ENCODE results near the gene TNKS2.
A peak's percentile ranks its signal among the peaks of the same experiment; 100 is the strongest.
"Not testable (repeated sequence)": the region's sequence is repeated elsewhere in the genome, so short reads cannot be mapped to it uniquely, and the experiment has no call there.

TNKS2 gene

DNA sequence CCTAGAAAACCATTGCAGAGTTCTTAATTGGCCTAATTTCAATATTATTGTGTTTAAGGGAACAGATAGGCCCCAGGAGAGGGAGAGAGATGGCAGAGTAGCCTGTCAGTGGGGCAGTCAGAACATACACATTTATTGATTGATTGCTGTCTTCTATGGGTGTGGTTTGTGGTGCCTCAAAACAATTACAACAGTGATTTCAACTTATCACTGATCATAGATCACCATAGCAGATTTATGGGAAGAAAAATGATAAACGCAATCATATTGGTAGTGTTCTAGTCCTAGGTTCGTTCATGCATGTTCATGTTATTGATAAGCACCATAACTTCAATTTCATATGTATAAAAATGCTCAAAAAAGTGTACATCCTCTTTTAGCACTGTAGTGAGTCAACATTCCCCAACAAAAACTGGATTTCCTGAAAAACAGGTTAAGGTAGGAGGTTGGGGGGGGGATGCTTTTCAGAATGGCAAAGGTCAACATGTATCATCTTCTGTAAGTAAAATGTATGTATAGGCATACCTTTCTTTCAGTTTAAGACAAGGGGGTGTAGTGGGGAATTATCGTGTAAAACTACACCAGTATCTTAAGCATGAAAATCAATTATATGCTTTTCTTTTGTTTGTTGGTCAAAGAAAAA, 1.1 kb upstream of the TNKS2 start:
- no peak for DNase-seq

DNA sequence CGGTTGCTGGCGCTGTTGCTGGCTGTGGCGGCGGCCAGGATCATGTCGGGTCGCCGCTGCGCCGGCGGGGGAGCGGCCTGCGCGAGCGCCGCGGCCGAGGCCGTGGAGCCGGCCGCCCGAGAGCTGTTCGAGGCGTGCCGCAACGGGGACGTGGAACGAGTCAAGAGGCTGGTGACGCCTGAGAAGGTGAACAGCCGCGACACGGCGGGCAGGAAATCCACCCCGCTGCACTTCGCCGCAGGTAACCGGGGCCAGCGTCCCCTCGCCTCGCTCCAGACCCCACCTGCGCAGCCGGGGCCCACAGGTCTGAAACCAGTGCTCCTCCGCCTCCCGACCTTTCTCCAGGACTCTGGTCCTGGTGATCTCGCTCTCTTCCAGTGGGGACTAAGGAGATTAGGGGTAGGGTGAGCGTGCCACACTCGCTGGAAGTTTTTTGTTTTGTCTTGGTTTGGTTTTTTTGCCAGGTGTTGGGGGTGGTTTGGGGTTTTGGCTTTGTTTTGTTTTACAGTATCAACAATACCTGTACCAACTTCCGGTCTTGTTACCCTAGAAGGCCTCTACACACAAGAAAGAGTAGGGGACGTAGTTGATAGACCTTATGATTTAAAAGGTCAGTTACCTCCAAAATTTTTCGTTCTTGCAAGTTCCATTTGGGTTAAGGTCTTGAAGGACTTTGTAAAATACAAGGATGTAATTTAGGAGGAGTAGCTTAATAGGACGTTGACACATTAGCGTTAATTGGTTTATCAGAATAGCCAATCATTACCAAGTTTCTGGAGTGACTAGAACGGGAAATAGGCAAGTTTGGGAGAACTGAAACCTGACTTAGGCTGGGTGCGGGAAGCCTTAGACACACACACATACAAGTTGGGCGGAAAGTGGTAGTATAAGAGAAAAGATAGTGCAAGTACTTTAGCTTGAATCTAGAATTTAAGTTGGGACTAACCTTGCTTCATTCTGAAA, 704 bp downstream of the TNKS2 start:
- DNase-seq = peak; percentile 57

- DNase-seq = no peak
Measured at GRCh38 chr10:91799612-91799975, 1.4 kb downstream of the TNKS2 start.

GRCh38 chr10:91800182-91800581, 2.0 kb downstream of the TNKS2 start:
- DNase-seq = no peak

- no peak for DNase-seq
Measured at GRCh38 chr10:91800756-91801155, 2.5 kb downstream of the TNKS2 start.

DNA sequence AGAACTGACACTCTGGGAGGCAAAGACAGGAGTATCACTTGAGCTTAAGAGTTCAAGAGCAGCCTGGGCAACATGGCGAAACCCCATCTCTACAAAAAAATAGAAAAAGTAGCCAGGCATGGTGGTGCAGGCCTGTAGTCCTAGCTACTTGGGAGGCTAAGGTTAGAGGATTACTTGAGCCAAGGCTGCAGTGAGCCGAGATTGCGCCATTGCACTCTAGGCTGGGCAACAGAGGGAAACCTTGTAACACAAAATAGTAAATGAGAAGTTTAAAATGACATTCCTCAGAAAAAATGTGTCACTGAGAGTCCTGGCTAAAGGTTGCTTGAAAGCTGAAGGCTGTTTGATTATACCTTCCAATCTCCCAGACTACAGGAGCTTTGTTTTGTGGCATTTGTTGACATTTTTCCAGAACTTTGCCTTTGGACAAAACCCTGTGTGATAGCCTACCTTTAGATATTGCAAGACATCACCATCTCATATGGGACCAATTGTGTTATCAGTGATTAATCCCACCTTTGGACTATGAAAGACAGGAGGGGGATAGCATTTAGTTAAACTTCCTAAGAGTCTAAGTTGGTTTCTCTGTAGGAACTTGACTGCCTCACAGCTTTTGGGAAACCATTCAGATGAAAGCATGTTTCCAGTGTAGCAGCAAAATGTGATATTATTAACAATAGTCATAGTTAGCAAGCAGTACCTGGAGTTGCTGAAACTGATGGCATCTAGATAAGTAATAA, 5.3 kb downstream of the TNKS2 start:
- no peak for DNase-seq

DNA sequence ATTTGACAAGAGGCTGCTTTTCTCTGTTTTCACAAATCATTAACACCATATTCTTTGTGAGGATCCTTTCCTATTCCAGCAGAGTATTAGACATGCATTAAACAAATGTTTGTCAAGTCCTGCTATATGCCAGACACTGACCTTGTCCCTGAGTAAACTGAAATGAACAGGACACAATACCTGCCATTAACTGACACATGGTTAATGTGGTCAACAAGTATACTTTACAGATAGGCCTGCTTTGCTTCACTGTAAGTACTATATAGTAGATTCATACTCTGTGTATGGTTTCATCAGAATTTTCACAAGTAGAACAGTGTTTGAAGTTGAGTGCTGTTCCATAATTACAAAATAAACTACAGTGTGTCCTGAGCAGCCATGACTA, 5.9 kb downstream of the TNKS2 start:
- DNase-seq = no peak

DNA sequence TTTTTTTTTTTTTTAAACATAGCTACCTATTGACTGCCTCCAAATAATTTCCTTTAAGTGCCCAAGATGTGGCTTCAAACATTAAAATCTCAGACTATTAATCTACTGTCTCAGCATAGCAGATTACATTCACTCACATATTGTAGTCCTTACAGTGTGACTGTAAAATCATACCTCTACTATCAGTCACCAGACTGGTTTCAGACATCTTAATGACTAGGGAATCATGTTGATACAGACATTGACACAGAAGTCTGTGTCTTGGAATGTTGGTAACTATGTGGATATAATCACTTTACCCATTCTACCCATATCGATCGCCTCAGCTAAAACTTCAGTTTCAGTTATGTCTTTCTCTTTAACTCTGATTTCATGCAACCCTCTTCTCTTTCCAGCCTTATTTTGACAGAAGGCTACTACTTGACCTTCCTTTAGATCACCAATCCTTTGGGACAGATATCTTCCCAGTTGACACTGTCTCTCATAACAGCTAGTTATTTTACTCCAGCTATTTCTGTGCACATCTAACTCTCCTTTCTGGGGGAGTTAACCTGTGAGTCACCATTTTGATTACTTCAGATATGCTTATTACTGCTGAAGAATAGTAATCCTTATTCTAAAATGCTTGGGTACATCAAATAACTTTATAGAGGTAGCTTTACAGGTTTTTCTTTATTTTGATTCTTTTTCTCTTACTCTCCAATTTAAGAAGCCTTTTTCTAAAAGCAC, 7.0 kb downstream of the TNKS2 start:
- no peak for DNase-seq

- DNase-seq = not testable (repeated sequence)
Measured at GRCh38 chr10:91807264-91807663, 9.0 kb downstream of the TNKS2 start.

DNA sequence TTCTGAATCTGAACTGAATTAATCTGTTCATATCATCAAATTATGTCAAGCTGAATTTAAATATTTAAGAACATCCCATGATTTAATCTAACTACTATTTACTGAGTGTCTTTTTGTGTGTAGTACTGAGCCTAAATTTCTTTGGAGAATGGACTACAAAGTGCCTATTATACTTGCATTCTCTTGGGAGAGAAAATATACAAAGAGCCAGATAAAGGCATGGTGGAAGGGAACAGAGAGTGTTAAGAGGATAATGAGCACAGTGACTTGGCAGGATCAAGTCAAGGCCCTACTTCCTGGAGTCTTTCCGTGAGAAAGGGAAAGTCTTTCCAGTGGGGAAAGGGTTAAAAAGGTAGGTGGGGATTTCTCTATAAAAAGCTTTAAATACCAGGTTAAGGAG, 15.0 kb downstream of the TNKS2 start:
- DNase-seq = no peak

DNA sequence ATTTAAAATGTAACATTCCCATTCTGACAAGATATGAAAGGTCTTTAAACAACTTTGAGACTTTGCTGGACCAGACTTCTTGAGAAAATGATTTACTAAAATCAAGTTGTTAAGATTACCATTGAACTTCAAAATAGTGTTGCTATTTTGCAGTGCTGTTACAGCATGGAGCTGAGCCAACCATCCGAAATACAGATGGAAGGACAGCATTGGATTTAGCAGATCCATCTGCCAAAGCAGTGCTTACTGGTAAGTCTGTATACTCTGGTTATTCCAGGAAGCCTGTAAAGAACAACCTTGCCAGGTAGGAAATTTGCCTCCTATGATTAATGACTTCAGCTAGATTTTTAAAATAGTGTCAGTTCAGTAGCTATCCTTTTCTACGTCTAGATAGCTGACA, 18.8 kb downstream of the TNKS2 start:
- DNase-seq = no peak

- DNase-seq = no peak
Measured at GRCh38 chr10:91820144-91820543, 21.9 kb downstream of the TNKS2 start.

DNA sequence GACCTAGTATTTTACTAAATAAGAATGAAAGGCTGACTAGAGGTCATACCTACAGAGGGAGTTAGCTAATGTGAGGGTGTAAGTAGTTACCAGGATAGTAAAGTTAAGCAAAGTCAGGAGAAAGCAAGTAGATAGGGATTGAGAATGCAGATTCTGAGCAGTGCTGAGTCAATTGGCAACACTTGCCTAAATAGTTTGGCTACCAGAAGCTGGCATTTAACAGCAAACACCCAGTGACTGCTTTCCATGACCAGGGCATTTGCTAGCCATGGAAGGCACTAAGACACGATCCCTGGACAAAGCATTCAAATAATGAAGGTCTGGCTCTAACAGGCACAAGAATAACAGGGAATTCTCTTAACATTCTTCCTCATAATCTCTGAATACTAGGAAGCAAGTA, 25.9 kb downstream of the TNKS2 start:
- DNase-seq = no peak

DNA sequence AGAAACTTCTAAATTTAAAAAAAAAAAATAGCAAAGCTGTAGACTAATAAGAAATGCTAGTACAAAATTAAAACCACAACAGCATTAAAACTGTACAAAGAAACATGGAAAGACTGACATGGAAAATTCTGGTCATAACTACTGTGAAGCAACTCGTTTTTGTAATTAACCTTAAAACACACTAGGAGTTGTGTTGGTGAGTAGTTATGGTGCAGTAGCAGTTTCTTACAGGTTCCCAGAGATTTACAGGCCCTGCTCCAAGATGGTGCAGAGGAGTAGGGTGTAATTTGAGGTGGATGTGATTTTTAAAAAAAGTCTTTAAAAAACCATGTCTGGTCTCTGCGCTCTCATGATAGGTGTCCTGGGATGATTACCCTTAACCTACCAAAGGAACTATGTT, 31.0 kb downstream of the TNKS2 start:
- DNase-seq = no peak

GRCh38 chr10:91838199-91838598, 40.0 kb downstream of the TNKS2 start:
- no peak for DNase-seq

DNA sequence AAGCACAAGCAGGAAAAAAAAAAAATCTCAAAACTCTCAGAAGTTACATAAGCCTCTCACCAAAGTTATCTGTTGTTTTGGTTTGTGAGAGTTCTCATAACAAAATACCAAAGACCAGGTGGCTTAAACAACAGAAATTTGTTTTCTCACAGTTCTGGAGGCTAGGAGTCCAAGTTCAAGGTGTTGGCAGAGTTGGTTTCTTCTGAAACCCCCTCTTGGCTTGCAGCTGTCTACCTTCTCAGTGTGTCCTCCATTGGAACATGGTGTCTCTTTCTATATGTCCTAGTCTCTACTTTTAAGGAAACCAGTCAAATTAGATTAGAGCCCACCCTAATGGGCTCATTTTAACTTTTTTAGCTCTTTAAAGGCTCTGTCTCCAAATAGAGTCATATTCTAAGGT, 44.9 kb downstream of the TNKS2 start:
- no peak for DNase-seq

DNA sequence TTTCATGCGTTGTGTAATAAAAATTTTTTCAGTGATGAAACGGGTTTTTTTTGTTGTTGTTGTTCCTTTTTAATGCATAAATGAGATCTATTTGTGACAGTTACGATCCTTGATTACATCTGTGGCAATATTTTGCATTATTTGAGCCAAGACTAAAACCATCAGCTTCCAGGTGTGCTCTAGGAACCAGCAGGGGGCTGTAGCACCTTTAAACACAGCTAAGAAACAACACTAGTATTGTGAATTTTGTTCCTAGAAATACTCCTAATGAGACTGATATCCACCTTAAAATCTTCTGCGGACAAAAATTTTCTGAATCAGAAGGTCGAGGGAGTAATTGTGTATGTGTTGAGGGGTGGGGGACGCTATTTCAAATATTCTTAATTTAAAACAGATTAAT, 58.4 kb downstream of the TNKS2 start:
- DNase-seq = no peak

DNA sequence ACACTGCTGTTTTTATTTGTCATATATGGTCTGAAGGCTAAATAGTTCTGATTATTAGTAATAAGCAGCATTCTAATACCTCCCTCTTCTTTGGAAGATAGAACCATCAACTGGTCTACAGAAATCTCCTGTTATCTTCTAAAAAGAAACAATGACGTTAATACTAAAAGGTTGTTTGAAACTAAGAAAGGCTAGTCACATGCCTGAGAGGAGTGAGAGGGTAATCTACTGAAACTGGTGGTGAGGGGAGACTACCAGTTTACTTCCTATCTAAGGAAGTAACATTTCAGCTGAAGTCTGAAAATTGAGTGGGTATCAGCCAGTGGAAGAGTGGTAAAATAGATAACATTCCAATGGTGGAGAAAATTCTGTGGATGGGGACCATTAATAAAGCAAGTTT, 62.7 kb downstream of the TNKS2 start:
- no peak for DNase-seq

DNA sequence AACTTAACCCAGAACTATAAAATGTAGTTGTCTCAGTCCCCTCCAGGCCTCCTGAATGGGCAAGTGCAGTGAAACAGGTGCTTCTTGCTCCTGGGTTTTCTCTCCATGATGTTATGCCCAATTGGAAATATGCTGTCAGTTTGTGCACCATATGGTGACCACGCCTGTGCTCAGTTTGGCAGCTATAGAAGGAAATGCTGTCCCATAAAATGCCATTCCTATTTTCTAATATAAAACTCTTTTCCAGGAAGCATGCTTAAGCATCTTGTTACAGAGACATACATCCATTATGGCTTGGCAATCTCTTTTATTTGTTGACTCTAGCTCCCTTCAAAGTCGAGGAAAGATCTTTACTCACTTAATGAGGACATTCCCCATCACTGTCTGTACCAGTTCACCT, 65.9 kb downstream of the TNKS2 start:
- no peak for DNase-seq

DNA sequence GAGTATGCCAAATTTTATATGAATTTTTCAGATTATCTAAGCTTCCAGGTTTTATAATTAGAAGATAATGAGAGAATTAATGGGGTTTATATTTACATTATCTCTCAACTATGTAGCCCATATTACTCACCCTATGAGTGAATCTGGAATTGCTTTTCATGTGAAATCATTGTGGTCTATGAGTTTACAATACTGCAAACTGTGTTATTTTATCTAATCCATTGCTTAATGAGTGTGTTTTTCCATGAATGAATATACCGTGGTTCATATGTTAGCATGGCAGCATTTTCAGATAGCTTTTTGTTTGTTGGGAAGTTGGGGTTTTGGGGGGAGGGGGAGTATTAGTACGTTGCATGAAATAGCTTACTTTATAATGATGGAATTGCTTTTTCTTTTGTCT, 66.5 kb downstream of the TNKS2 start:
- DNase-seq = no peak

GRCh38 chr10:91865562-91866081, 67.4 kb downstream of the TNKS2 start:
- no peak for DNase-seq

- no peak for DNase-seq
Measured at GRCh38 chr10:91875156-91875555, 76.9 kb downstream of the TNKS2 start.

DNA sequence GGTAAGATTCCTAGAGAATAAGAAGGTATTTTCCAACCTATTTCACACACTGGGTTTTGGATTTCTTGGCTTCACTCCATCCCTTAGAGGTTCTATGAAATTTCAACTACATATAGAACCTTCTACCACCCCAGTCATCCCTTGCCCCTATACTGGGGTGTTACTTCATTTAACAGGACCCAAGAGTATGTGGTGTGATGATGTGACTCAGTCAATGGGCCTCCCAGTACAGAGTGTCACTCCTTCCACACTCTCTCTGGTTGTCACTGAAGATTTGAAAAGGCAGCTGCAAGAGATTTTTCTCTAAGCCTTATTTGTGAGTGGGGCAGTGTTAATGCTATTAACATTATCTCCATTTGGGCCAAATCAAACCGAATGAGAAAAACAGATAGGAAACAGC, 77.6 kb downstream of the TNKS2 start:
- no peak for DNase-seq

All from activated CD4-positive, alpha-beta T cell treated with anti-CD3 and anti-CD28 coated beads for 48 hours (primary cell).